Colonic mucosa (tissue), 4 donors: ENCODE measurements around the gene USO1. TPM values are rescaled to one million over a fixed set of nuclear protein-coding genes. Genes with fewer than 3 reads are reported as not detected.

Experiments used
- DNase-seq: peaks from one replicate; pipeline ENCODE4 v3.0.0-alpha.2; 2020
- H3K27ac ChIP-seq: fragments of 200-600 bp; one replicate; pipeline ENCODE4 v1.8.0; 2021
- H3K27me3 ChIP-seq: fragments of 200-600 bp; one replicate; pipeline ENCODE4 v1.8.0; 2021
- H3K36me3 ChIP-seq: fragments of 200-600 bp; one replicate; pipeline ENCODE4 v1.8.0; 2021
- H3K4me1 ChIP-seq: fragments of 200-600 bp; one replicate; pipeline ENCODE4 v1.8.0; 2021; ENCODE audit warnings: mild to moderate bottlenecking
- H3K4me3 ChIP-seq: fragments of 200-600 bp; one replicate; pipeline ENCODE4 v1.8.0; 2021
- H3K9ac ChIP-seq, 2 donors: one replicate each; pipeline ENCODE4 v1.7.0; 2013; ENCODE audit warnings: control low read depth in 2 of 2, low read depth in 2 of 2, low read length in 2 of 2
- H3K9me3 ChIP-seq: fragments of 200-600 bp; one replicate; pipeline ENCODE4 v1.8.0; 2021
- intact Hi-C: fragments of 100-400 bp; cut with DNase I; formaldehyde crosslinking; loops from one replicate; pipeline ENCODE4 v1.14.1; 2022
- total RNA-seq, 2 donors: library from RNA; stranded (reverse); fragmentation: NEBNext Ultra II Directional in 1 of 2; extraction: Animal tissue kit (Norgen Biotek cat#: 25700) in 1 of 2; gene quantifications; one replicate each; pipeline ENCODE4 v1.2.1, GENCODE V29; 2021
- TF ChIP-seq, protein P1 (sequence below): fragments of 200-600 bp; IDR thresholded peaks from one replicate; pipeline ENCODE4 v1.8.0; 2022; ENCODE audit warnings: antibody characterized with exemption, mild to moderate bottlenecking
- donor health status: healthy.
- donor health status: DM: no; HTN: no; CAD: no.
- donor health status: DM: no; HTN: no; CAD: no.

The USO1 gene
- total RNA-seq, 2 donors from 2014 or later: 54.7 to 63.0 TPM

DNA sequence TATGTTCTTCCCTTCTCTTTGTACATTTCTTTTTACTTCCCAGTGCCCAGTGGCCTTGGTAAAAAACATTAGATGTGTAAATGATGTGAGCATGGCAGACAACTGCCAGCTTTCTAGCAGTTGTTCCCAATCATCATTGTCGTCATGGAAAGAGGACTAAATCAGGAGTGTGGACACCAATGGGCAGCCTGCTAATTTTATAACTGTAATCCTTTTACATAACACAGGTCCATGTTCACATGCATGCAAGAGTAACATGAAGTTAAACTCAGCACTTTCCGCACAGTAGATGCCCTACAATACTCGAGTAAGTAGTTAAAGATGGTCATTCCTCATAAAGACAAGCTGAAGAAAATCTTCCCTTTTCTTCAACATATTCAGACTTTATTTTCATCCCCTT lies 27.8 kb upstream of the USO1 start:
- intact Hi-C loops: no loop called here
- TF ChIP-seq, protein P1, sequence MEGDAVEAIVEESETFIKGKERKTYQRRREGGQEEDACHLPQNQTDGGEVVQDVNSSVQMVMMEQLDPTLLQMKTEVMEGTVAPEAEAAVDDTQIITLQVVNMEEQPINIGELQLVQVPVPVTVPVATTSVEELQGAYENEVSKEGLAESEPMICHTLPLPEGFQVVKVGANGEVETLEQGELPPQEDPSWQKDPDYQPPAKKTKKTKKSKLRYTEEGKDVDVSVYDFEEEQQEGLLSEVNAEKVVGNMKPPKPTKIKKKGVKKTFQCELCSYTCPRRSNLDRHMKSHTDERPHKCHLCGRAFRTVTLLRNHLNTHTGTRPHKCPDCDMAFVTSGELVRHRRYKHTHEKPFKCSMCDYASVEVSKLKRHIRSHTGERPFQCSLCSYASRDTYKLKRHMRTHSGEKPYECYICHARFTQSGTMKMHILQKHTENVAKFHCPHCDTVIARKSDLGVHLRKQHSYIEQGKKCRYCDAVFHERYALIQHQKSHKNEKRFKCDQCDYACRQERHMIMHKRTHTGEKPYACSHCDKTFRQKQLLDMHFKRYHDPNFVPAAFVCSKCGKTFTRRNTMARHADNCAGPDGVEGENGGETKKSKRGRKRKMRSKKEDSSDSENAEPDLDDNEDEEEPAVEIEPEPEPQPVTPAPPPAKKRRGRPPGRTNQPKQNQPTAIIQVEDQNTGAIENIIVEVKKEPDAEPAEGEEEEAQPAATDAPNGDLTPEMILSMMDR: no peak
- no peak overlapping the region for H3K4me3 ChIP-seq
- DNase-seq: no peak
- H3K9me3 ChIP-seq: no peaks in the 10 kb centered on the region
- no peak overlapping the region for H3K27ac ChIP-seq
- no peaks in the 10 kb centered on the region for H3K27me3 ChIP-seq
- no peaks in the 10 kb centered on the region for H3K36me3 ChIP-seq
- H3K9ac ChIP-seq: peak overlapping the region in 1 of 2 donors; percentile 58
- no peaks in the 10 kb centered on the region for H3K4me1 ChIP-seq

DNA sequence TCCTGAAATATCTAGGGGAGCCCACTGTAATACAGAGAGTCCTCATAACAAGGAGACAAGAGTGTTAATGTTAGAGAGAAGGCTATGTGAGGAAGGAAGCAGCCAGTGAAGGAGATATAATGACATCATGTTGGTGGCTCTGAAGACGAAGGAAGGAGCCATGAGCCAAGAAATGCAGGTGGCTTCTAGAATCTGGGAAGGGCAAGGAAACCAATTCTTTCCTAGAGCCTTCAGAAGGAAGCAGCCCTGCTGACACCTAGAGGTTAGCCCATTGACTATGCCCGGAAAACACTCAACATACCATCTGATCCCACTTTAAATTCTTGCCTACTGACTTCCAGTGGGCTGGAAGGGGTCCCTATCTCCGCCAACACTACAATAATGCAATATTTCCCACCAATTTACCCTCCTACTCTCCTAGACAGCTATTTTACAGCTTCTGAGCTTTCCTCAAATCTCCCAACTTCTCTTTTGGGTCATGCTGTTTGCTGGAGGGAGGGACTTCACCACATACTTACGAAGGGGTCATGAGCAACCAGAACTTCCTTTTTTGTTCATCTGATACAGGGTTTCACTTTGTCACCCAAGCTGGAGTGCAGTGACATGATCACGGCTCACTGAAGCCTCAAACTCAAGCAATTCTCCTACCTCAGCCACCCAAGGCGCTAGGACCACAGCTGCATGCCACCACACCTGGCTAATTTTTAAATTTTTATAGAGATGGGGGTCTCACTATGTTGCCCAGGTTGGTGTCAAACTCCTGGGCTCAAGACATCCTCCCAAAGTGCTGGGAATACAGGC lies 26.0 kb upstream of the USO1 start:
- intact Hi-C loops: no loop called here
- Histone ChIP-seq H3K36me3 (no peaks in the 10 kb centered on the region), H3K4me3 (no peak overlapping the region), H3K27me3 (no peaks in the 10 kb centered on the region), H3K4me1 (peaks cover 3% of the 10 kb centered on the region), H3K27ac (peak overlapping the region; percentile 44), H3K9ac (no peak overlapping the region), H3K9me3 (no peaks in the 10 kb centered on the region)
- TF ChIP-seq, protein P1: no peak
- DNase-seq: no peak

DNA sequence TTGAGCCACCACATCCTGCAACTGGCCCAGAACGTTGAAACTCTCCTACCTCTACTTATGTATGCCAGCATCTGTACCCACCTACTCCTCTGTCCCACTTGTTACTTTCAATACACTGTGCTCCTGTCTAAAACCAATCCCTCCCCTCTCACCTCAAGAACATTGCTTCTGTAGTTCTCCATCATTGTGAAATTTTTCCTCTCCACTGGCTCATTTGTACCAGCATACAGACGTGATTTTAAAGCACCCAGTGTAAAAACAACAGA lies 25.5 kb upstream of the USO1 start:
- H3K27me3 ChIP-seq: no peaks in the 10 kb centered on the region
- no peak overlapping the region for H3K27ac ChIP-seq
- H3K4me3 ChIP-seq: no peak overlapping the region
- H3K9me3 ChIP-seq: no peaks in the 10 kb centered on the region
- intact Hi-C loops: no loop called here
- no peaks in the 10 kb centered on the region for H3K36me3 ChIP-seq
- no peak overlapping the region for H3K9ac ChIP-seq
- TF ChIP-seq, protein P1: no peak
- peaks cover 6% of the 10 kb centered on the region for H3K4me1 ChIP-seq
- no peak for DNase-seq

DNA sequence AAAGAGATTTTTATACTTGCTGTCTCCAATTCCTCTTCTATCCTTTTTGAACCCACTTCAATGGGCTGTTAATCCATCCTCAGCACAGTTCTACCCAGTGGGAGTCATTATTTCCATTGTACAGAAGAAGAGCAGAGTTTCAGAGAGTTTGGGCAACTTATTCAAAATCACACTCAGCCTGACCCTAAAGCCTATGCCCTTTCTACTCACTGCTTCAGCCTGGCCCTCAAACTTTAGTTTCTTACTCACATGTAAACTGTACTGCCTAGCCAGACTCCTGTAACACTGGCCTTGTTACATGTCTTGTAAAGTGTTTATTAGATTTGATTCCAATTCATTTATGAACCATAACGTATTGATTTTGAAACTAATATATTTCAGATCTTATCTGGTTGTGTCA lies 25.1 kb upstream of the USO1 start:
- TF ChIP-seq, protein P1: no peak
- no peak overlapping the region for H3K9ac ChIP-seq
- no peak overlapping the region for H3K4me3 ChIP-seq

DNA sequence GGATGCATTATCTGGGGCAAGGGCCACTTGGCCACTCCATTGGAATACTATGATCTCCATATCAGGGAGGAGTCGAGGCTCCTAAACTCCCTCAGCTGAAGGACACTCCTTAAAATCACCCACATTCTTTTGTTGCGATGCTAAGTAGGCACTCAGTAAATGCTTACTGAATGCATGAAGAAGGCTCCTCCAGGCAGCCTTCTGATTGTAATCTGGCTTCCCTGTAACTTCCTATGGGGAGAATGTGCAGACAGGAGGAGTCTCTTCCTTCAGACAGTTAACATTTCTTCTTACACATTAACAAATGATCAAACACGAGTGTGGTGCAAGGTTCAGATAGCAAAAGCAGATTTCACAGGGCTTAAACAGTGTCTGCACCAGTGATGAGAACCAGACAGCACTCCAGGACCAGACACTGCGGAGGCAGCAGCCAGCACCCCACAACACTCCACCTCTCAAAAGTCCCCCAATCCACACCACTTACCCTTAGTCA lies 21.4 kb upstream of the USO1 start:
- DNase-seq: peak; percentile 41
- TF ChIP-seq, protein P1: no peak
- intact Hi-C loops: no loop called here
- no peaks in the 10 kb centered on the region for H3K27me3 ChIP-seq
- H3K9me3 ChIP-seq: no peaks in the 10 kb centered on the region
- peak overlapping the region in 1 of 2 donors; percentile 71 for H3K9ac ChIP-seq
- peaks cover 6% of the 10 kb centered on the region for H3K4me1 ChIP-seq
- no peak overlapping the region for H3K27ac ChIP-seq
- H3K36me3 ChIP-seq: no peaks in the 10 kb centered on the region
- no peak overlapping the region for H3K4me3 ChIP-seq

More for the DNA sequence above, 25.1 kb upstream of the USO1 start:
- H3K9me3 ChIP-seq: no peaks in the 10 kb centered on the region
- no peak overlapping the region for H3K27ac ChIP-seq
- intact Hi-C loops: no loop called here
- H3K27me3 ChIP-seq: no peaks in the 10 kb centered on the region
- H3K36me3 ChIP-seq: no peaks in the 10 kb centered on the region
- no peak for DNase-seq
- H3K4me1 ChIP-seq: peaks cover 6% of the 10 kb centered on the region
